WTC11 (cell line): Measurements from ENCODE around the gene MRPS27. TPM values are rescaled to one million over a fixed set of nuclear protein-coding genes. Genes with fewer than 3 reads are reported as not detected.

Experiments used
- ATF1 ChIP-seq: sonication (generic); formaldehyde crosslinking; IDR thresholded peaks from 2 replicates; pipeline ENCODE4 v1.8.1; 2023; ENCODE audit warnings: mild to moderate bottlenecking, moderate library complexity, missing genetic modification reagents
- CREM ChIP-seq: sonication (generic); formaldehyde crosslinking; IDR thresholded peaks from 2 replicates; pipeline ENCODE4 v1.8.1; 2022; ENCODE audit warnings: mild to moderate bottlenecking, missing genetic modification reagents, moderate library complexity
- ETV6 ChIP-seq: sonication (generic); formaldehyde crosslinking; IDR thresholded peaks from 2 replicates; pipeline ENCODE4 v1.8.1; 2022; ENCODE audit warnings: mild to moderate bottlenecking, missing genetic modification reagents
- FOXK1 ChIP-seq: sonication (generic); formaldehyde crosslinking; IDR thresholded peaks from 2 replicates; pipeline ENCODE4 v1.8.0; 2022; ENCODE audit warnings: mild to moderate bottlenecking, moderate library complexity, missing genetic modification reagents
- GABPB1 ChIP-seq: sonication (generic); formaldehyde crosslinking; IDR thresholded peaks from 2 replicates; pipeline ENCODE4 v1.8.1; 2023; ENCODE audit warnings: mild to moderate bottlenecking, missing genetic modification reagents
- HMGA2 ChIP-seq: fragments of 250-450 bp; sonication (Bioruptor Pico); IDR thresholded peaks from 2 replicates; pipeline ENCODE4 v1.4.0; 2021; ENCODE audit warnings: mild to moderate bottlenecking, moderate library complexity
- JUN ChIP-seq: sonication (generic); formaldehyde crosslinking; IDR thresholded peaks from 2 replicates; pipeline ENCODE4 v1.8.0; 2023; ENCODE audit warnings: mild to moderate bottlenecking, missing genetic modification reagents
- MXD4 ChIP-seq: fragments of 250-450 bp; sonication (Bioruptor Pico); IDR thresholded peaks from 2 replicates; pipeline ENCODE4 v1.8.0; 2021; ENCODE audit warnings: mild to moderate bottlenecking, moderate library complexity, borderline replicate concordance
- MYBL2 ChIP-seq: sonication (generic); formaldehyde crosslinking; IDR thresholded peaks from 2 replicates; pipeline ENCODE4 v1.8.1; 2023; ENCODE audit warnings: mild to moderate bottlenecking, moderate library complexity, missing genetic modification reagents
- SMAD3 ChIP-seq: sonication (generic); formaldehyde crosslinking; IDR thresholded peaks from 2 replicates; pipeline ENCODE4 v1.8.0; 2022; ENCODE audit warnings: missing genetic modification reagents, mild to moderate bottlenecking, borderline replicate concordance
- SP1 ChIP-seq: sonication (generic); formaldehyde crosslinking; conservative IDR thresholded peaks from 2 replicates; pipeline ENCODE4 v1.8.1; 2022; ENCODE audit warnings: missing genetic modification reagents
- TEAD1 ChIP-seq: sonication (generic); formaldehyde crosslinking; IDR thresholded peaks from 2 replicates; pipeline ENCODE4 v1.8.0; 2022; ENCODE audit warnings: mild to moderate bottlenecking, missing genetic modification reagents
- TP53 ChIP-seq: sonication (generic); formaldehyde crosslinking; IDR thresholded peaks from 2 replicates; pipeline ENCODE4 v1.8.1; 2023; ENCODE audit warnings: mild to moderate bottlenecking, missing genetic modification reagents
- total RNA-seq: library from RNA; stranded (reverse); gene quantifications from 3 replicates; pipeline ENCODE4 v1.2.3, GENCODE V29; 2021
- TF ChIP-seq, protein P1 (sequence below): sonication (generic); formaldehyde crosslinking; IDR thresholded peaks from 2 replicates; pipeline ENCODE4 v1.8.1; 2023; ENCODE audit warnings: mild to moderate bottlenecking, missing genetic modification reagents
- TF ChIP-seq, protein P2 (sequence below): sonication (generic); formaldehyde crosslinking; IDR thresholded peaks from 2 replicates; pipeline ENCODE4 v1.8.0; 2022; ENCODE audit warnings: mild to moderate bottlenecking, missing genetic modification reagents
- TF ChIP-seq, protein P3 (sequence below): sonication (generic); formaldehyde crosslinking; IDR thresholded peaks from 2 replicates; pipeline ENCODE4 v1.8.1; 2022; ENCODE audit warnings: low read depth, mild to moderate bottlenecking, moderate library complexity, missing genetic modification reagents, borderline replicate concordance
- TF ChIP-seq, protein P4 (sequence below): sonication (generic); formaldehyde crosslinking; IDR thresholded peaks from 2 replicates; pipeline ENCODE4 v1.8.0; 2023; ENCODE audit warnings: missing genetic modification reagents
- TF ChIP-seq, protein P5 (sequence below): fragments of 250-450 bp; sonication (Bioruptor Pico); IDR thresholded peaks from 2 replicates; pipeline ENCODE4 v1.9.0; 2021; ENCODE audit warnings: mild to moderate bottlenecking, borderline replicate concordance
- TF ChIP-seq, protein P6 (sequence below): fragments of 250-450 bp; sonication (Bioruptor Pico); IDR thresholded peaks from 2 replicates; pipeline ENCODE4 v1.8.0; 2021; ENCODE audit warnings: mild to moderate bottlenecking

MRPS27 gene
- total RNA-seq, 1 experiment from 2014 or later = 80.1 TPM

DNA sequence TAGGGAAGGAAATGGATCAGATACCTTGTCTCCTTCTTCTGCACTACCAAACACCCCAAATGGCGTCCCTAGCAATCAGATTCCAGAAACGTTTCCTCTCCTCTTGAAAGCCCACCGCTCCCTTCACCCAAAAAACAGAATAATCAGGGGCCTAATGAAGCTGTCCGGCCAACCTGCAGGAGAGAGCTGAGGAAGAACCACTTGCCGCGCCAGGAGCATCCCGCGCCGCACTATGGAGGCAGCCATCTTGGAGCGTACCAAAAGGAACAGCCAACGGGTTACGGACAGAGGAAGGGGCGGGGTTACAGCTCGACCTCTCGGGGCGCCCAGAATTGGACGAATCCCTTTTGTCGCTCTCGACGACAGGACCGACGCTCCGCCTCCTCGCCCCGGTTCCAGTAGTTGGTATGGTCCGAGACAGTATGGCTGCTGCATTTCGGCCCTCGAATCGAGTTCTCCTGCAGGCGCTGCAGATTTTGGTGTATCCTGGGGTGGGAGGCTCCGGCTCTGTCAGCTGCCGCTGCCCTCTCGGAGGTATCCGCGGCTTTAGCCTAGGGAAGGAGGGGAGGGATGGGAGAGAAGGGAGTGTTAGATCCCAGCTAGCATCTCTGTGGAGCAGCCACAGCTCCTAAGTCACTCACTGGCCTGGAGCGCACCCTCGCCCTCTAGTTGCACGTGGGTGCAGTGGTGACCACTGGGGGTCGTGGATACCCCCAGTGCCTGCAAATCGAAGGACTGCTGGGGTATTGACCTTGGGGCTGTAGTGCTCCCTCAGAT lies at the start of gene MRPS27, which contains the start of gene PTCD2 (continued):
- TF ChIP-seq TEAD1 (CRISPR knock-in tag) (peak; percentile 80; the same call in 1 of the 2 replicates), ETV6 (CRISPR knock-in tag) (peak; percentile 48; the same call in 1 of the 2 replicates), SMAD3 (CRISPR knock-in tag) (0 out of 2 replicates have a peak, but pooled peaks have one; percentile 53), JUN (no peak), CREM (CRISPR knock-in tag) (peak; percentile 89), SP1 (peak; percentile 98), MYBL2 (CRISPR knock-in tag) (peak; percentile 84; the same call in 1 of the 2 replicates), ATF1 (CRISPR knock-in tag) (0 out of 2 replicates have a peak, but pooled peaks have one; percentile 71), HMGA2 (CRISPR knock-in tag) (no peak), FOXK1 (CRISPR knock-in tag) (peak; percentile 82), GABPB1 (CRISPR knock-in tag) (peak; percentile 49), TP53 (CRISPR knock-in tag) (no peak), MXD4 (CRISPR knock-in tag) (no peak)
- TF ChIP-seq, protein P1, sequence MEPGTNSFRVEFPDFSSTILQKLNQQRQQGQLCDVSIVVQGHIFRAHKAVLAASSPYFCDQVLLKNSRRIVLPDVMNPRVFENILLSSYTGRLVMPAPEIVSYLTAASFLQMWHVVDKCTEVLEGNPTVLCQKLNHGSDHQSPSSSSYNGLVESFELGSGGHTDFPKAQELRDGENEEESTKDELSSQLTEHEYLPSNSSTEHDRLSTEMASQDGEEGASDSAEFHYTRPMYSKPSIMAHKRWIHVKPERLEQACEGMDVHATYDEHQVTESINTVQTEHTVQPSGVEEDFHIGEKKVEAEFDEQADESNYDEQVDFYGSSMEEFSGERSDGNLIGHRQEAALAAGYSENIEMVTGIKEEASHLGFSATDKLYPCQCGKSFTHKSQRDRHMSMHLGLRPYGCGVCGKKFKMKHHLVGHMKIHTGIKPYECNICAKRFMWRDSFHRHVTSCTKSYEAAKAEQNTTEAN = peak; percentile 83
- TF ChIP-seq, protein P2, sequence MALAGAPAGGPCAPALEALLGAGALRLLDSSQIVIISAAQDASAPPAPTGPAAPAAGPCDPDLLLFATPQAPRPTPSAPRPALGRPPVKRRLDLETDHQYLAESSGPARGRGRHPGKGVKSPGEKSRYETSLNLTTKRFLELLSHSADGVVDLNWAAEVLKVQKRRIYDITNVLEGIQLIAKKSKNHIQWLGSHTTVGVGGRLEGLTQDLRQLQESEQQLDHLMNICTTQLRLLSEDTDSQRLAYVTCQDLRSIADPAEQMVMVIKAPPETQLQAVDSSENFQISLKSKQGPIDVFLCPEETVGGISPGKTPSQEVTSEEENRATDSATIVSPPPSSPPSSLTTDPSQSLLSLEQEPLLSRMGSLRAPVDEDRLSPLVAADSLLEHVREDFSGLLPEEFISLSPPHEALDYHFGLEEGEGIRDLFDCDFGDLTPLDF (CRISPR knock-in tag) = 0 out of 2 replicates have a peak, but pooled peaks have one; percentile 34
- TF ChIP-seq, protein P3, sequence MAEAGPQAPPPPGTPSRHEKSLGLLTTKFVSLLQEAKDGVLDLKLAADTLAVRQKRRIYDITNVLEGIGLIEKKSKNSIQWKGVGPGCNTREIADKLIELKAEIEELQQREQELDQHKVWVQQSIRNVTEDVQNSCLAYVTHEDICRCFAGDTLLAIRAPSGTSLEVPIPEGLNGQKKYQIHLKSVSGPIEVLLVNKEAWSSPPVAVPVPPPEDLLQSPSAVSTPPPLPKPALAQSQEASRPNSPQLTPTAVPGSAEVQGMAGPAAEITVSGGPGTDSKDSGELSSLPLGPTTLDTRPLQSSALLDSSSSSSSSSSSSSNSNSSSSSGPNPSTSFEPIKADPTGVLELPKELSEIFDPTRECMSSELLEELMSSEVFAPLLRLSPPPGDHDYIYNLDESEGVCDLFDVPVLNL = peak; percentile 50; the same call in 1 of the 2 replicates
- TF ChIP-seq, protein P4, sequence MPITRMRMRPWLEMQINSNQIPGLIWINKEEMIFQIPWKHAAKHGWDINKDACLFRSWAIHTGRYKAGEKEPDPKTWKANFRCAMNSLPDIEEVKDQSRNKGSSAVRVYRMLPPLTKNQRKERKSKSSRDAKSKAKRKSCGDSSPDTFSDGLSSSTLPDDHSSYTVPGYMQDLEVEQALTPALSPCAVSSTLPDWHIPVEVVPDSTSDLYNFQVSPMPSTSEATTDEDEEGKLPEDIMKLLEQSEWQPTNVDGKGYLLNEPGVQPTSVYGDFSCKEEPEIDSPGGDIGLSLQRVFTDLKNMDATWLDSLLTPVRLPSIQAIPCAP (CRISPR knock-in tag) = no peak
- TF ChIP-seq, protein P5, sequence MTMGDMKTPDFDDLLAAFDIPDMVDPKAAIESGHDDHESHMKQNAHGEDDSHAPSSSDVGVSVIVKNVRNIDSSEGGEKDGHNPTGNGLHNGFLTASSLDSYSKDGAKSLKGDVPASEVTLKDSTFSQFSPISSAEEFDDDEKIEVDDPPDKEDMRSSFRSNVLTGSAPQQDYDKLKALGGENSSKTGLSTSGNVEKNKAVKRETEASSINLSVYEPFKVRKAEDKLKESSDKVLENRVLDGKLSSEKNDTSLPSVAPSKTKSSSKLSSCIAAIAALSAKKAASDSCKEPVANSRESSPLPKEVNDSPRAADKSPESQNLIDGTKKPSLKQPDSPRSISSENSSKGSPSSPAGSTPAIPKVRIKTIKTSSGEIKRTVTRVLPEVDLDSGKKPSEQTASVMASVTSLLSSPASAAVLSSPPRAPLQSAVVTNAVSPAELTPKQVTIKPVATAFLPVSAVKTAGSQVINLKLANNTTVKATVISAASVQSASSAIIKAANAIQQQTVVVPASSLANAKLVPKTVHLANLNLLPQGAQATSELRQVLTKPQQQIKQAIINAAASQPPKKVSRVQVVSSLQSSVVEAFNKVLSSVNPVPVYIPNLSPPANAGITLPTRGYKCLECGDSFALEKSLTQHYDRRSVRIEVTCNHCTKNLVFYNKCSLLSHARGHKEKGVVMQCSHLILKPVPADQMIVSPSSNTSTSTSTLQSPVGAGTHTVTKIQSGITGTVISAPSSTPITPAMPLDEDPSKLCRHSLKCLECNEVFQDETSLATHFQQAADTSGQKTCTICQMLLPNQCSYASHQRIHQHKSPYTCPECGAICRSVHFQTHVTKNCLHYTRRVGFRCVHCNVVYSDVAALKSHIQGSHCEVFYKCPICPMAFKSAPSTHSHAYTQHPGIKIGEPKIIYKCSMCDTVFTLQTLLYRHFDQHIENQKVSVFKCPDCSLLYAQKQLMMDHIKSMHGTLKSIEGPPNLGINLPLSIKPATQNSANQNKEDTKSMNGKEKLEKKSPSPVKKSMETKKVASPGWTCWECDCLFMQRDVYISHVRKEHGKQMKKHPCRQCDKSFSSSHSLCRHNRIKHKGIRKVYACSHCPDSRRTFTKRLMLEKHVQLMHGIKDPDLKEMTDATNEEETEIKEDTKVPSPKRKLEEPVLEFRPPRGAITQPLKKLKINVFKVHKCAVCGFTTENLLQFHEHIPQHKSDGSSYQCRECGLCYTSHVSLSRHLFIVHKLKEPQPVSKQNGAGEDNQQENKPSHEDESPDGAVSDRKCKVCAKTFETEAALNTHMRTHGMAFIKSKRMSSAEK (CRISPR knock-in tag) = no peak
- TF ChIP-seq, protein P6, sequence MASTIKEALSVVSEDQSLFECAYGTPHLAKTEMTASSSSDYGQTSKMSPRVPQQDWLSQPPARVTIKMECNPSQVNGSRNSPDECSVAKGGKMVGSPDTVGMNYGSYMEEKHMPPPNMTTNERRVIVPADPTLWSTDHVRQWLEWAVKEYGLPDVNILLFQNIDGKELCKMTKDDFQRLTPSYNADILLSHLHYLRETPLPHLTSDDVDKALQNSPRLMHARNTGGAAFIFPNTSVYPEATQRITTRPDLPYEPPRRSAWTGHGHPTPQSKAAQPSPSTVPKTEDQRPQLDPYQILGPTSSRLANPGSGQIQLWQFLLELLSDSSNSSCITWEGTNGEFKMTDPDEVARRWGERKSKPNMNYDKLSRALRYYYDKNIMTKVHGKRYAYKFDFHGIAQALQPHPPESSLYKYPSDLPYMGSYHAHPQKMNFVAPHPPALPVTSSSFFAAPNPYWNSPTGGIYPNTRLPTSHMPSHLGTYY (CRISPR knock-in tag) = no peak
